ENCODE measurements around the gene STK4. TPM values are rescaled to one million over a fixed set of nuclear protein-coding genes. Genes with fewer than 3 reads are reported as not detected.

Gene STK4
- total and polyA plus RNA-seq, 2 of the 8 experiments (the other 6 are each of a cell fraction or from before 2014, with no cell fraction given): 12.0 to 34.3 TPM

- TF ChIP-seq HDAC6 (IDR thresholded peaks at IDR 0.05; ENCODE audit: low read depth, low read length): no peak
Measured at GRCh38 chr20:44916586-44916985, 49.7 kb upstream of the STK4 start (continued).

Data from H1 (cell line).